ENCODE data around the gene RECQL. TPM values are rescaled to one million over a fixed set of nuclear protein-coding genes. Genes with fewer than 3 reads are reported as not detected.
"Not testable (repeated sequence)": the region's sequence is repeated elsewhere in the genome, so short reads cannot be mapped to it uniquely, and the experiment has no call there.

Gene RECQL
- total RNA-seq, 2 donors from 2014 or later: 15.7 to 15.8 TPM

- Histone ChIP-seq H3K4me1 (no peaks in the 10 kb centered on the region), H3K9me3 (no peaks in the 10 kb centered on the region), H3K36me3 (no peaks in the 10 kb centered on the region), H3K27ac (no peak overlapping the region), H3K4me3 (no peak overlapping the region), H3K9ac (ENCODE audit: low read depth in 2 of 2, low read length in 2 of 2) (no peak overlapping the region), H3K27me3 (no peaks in the 10 kb centered on the region)
- intact Hi-C loops (cut with DNase I): loop anchor here (10.0 kb wide), 1 partner anchor 221 kb away; the partner anchor contains the start of gene LDHB
- no peak for TF ChIP-seq CTCF (IDR thresholded peaks at IDR 0.05)
- DNase-seq: no peak
Measured at GRCh38 chr12:21433525-21433924, 67.9 kb downstream of the RECQL start.

GRCh38 chr12:21429994-21430393 is 71.4 kb downstream of the RECQL start:
- H3K27me3 ChIP-seq: no peaks in the 10 kb centered on the region
- no peak overlapping the region for H3K9ac ChIP-seq (ENCODE audit: low read depth in 2 of 2, low read length in 2 of 2)
- H3K4me3 ChIP-seq: no peak overlapping the region
- H3K4me1 ChIP-seq: no peaks in the 10 kb centered on the region
- H3K36me3 ChIP-seq: no peaks in the 10 kb centered on the region
- intact Hi-C loops (cut with DNase I): loop anchor here (10.0 kb wide), 1 partner anchor 225 kb away; the partner anchor contains the start of gene LDHB
- TF ChIP-seq CTCF (IDR thresholded peaks at IDR 0.05): no peak
- H3K27ac ChIP-seq: no peak overlapping the region
- H3K9me3 ChIP-seq: no peaks in the 10 kb centered on the region
- DNase-seq: no peak

GRCh38 chr12:21428241-21428640 is 73.2 kb downstream of the RECQL start:
- Histone ChIP-seq H3K9ac (ENCODE audit: low read depth in 2 of 2, low read length in 2 of 2) (no peak overlapping the region), H3K27ac (no peak overlapping the region), H3K4me3 (no peak overlapping the region), H3K36me3 (no peaks in the 10 kb centered on the region), H3K27me3 (no peaks in the 10 kb centered on the region), H3K4me1 (no peaks in the 10 kb centered on the region), H3K9me3 (no peaks in the 10 kb centered on the region)
- intact Hi-C loops (cut with DNase I): no loop called here
- no peak for TF ChIP-seq CTCF (IDR thresholded peaks at IDR 0.05)
- no peak for DNase-seq

- not testable (repeated sequence) for H3K9me3 ChIP-seq
Measured at GRCh38 chr12:21419009-21419699, 82.3 kb downstream of the RECQL start.

More at GRCh38 chr12:21419009-21419699, 82.3 kb downstream of the RECQL start:
- DNase-seq; intact Hi-C loops (cut with DNase I); H3K4me1 ChIP-seq; H3K36me3 ChIP-seq; H3K27me3 ChIP-seq; H3K27ac ChIP-seq; H3K4me3 ChIP-seq; H3K9ac ChIP-seq (ENCODE audit: low read depth in 2 of 2, low read length in 2 of 2): not testable (repeated sequence)

Other genes with a start within 250 kb of the RECQL start
- not detected for gene SLCO1A2, start 166.7 kb downstream of the RECQL start, total RNA-seq
- not detected for gene IAPP, start 128.7 kb downstream of the RECQL start, total RNA-seq
- 10 to 100 TPM; 27.8 to 29.9 TPM for gene PYROXD1, start 64.0 kb downstream of the RECQL start, total RNA-seq
- 10 to 100 TPM; 28.3 to 35.5 TPM for gene GOLT1B, start 154 bp upstream of the RECQL start, total RNA-seq
- gene SPX, start 24.7 kb upstream of the RECQL start, total RNA-seq: not detected
- gene GYS2, start 103.2 kb upstream of the RECQL start, total RNA-seq: not detected
- 100 to 1,000 TPM; 330 to 565 TPM for gene LDHB, start 156.2 kb upstream of the RECQL start, total RNA-seq